Liver (tissue), 9 donors: ENCODE results near the gene EWSR1. TPM values are rescaled to one million over a fixed set of nuclear protein-coding genes. Genes with fewer than 3 reads are reported as not detected.

Source experiments
- DNase-seq: peaks from one replicate; pipeline ENCODE4 v3.0.0-alpha.2; 2017; ENCODE audit warnings: low spot score
- H3K27ac ChIP-seq, 2 donors: one replicate each; pipeline ENCODE4 v1.7.0; 2013; ENCODE audit warnings: inconsistent platforms in 2 of 2, low read length in 2 of 2, control low read depth in 1 of 2, low read depth in 1 of 2, mild to moderate bottlenecking in 1 of 2
- H3K27me3 ChIP-seq, 4 donors: one replicate each; pipeline versions ENCODE4 v1.6.1 to v1.7.0; 2013; ENCODE audit warnings: low read length in 3 of 4, inconsistent platforms in 1 of 4, mild to moderate bottlenecking in 1 of 4, moderate library complexity in 1 of 4; ENCODE audit not compliant: control insufficient read depth in 4 of 4, insufficient read depth in 4 of 4
- H3K36me3 ChIP-seq, 4 donors: one replicate each; pipeline versions ENCODE4 v1.6.1 to v1.7.0; 2013; ENCODE audit warnings: low read length in 3 of 4, mild to moderate bottlenecking in 3 of 4, low read depth in 1 of 4, moderate library complexity in 1 of 4; ENCODE audit not compliant: control insufficient read depth in 4 of 4, insufficient read depth in 3 of 4
- H3K4me1 ChIP-seq, 4 donors: one replicate each; pipeline versions ENCODE4 v1.6.1 to v1.7.0; 2013; ENCODE audit warnings: low read length in 3 of 4, mild to moderate bottlenecking in 3 of 4, moderate library complexity in 1 of 4; ENCODE audit not compliant: control insufficient read depth in 4 of 4, insufficient read depth in 4 of 4
- H3K4me3 ChIP-seq, 3 donors: one replicate each; pipeline versions ENCODE4 v1.6.1 to v1.7.0; 2013; ENCODE audit warnings: low read length in 3 of 3, control low read depth in 1 of 3, low read depth in 1 of 3, mild to moderate bottlenecking in 1 of 3
- H3K9ac ChIP-seq, 2 donors: one replicate each; pipeline ENCODE4 v1.7.0; 2013; ENCODE audit warnings: low read length in 2 of 2, mild to moderate bottlenecking in 2 of 2, moderate library complexity in 2 of 2, control low read depth in 1 of 2, low read depth in 1 of 2
- H3K9me3 ChIP-seq, 4 donors: one replicate each; pipeline versions ENCODE4 v1.6.1 to v1.7.0; 2013; ENCODE audit warnings: low read length in 3 of 4; ENCODE audit not compliant: control insufficient read depth in 4 of 4
- ATF3 ChIP-seq: IDR thresholded peaks from 2 replicates; pipeline ENCODE4 v1.6.1; 2016; ENCODE audit warnings: antibody characterized with exemption
- CTCF ChIP-seq: fragments of 150-350 bp; IDR thresholded peaks from 2 replicates; pipeline ENCODE4 v1.5.1; 2017; ENCODE audit warnings: improper control_type of control experiment, low read depth, low read length; ENCODE audit not compliant: missing input control
- FOXA1 ChIP-seq: IDR thresholded peaks from 2 replicates; pipeline ENCODE4 v1.6.1; 2016; ENCODE audit warnings: antibody characterized with exemption
- FOXA2 ChIP-seq: IDR thresholded peaks from 2 replicates; pipeline ENCODE4 v1.6.1; 2016; ENCODE audit warnings: antibody characterized with exemption
- GABPA ChIP-seq, 2 donors: IDR thresholded peaks in 1 of 2; conservative IDR thresholded peaks in 1 of 2; 2 replicates each; pipeline ENCODE4 v1.6.1; 2016; ENCODE audit warnings: antibody characterized with exemption in 2 of 2, mild to moderate bottlenecking in 1 of 2, moderate library complexity in 1 of 2
- HNF4A ChIP-seq, 2 donors: conservative IDR thresholded peaks; 2 replicates each; pipeline ENCODE4 v1.6.1; 2016; ENCODE audit warnings: antibody characterized with exemption in 2 of 2, mild to moderate bottlenecking in 2 of 2
- HNF4G ChIP-seq: IDR thresholded peaks from 2 replicates; pipeline ENCODE4 v1.6.1; 2016; ENCODE audit warnings: antibody characterized with exemption
- JUND ChIP-seq, 2 donors: IDR thresholded peaks; 2 replicates each; pipeline ENCODE4 v1.6.1; 2016; ENCODE audit warnings: antibody characterized with exemption in 2 of 2
- MAX ChIP-seq: IDR thresholded peaks from 2 replicates; pipeline ENCODE4 v1.6.1; 2016; ENCODE audit warnings: antibody characterized with exemption
- NR2F2 ChIP-seq: IDR thresholded peaks from 2 replicates; pipeline ENCODE4 v1.6.1; 2016; ENCODE audit warnings: antibody characterized with exemption
- RAD21 ChIP-seq, 2 donors: IDR thresholded peaks; 2 replicates each; pipeline ENCODE4 v1.6.1; 2016; ENCODE audit warnings: antibody characterized with exemption in 2 of 2, mild to moderate bottlenecking in 2 of 2
- RXRA ChIP-seq, 2 donors: IDR thresholded peaks; 2 replicates each; pipeline ENCODE4 v1.6.1; 2017 to 2018; ENCODE audit warnings: antibody characterized with exemption in 2 of 2, mild to moderate bottlenecking in 1 of 2
- SP1 ChIP-seq: IDR thresholded peaks from 2 replicates; pipeline ENCODE4 v1.6.1; 2018; ENCODE audit warnings: antibody characterized with exemption, mild to moderate bottlenecking
- YY1 ChIP-seq: IDR thresholded peaks from 2 replicates; pipeline ENCODE4 v1.6.1; 2016; ENCODE audit warnings: antibody characterized with exemption, mild to moderate bottlenecking
- WGBS: extraction: QIAGEN DNeasy Blood & Tissue Kit; methylation state at CpG from one replicate; pipeline ENCODE4 v1.1.7; 2013; 5-methylcytosine and 5-hydroxymethylcytosine counted together
- polyA plus RNA-seq, 2 donors: library from polyadenylated mRNA; stranded (reverse) in 1 of 2; unstranded in 1 of 2; fragments of 200-250 nt in 1 of 2; fragments of >200 nt in 1 of 2; fragmentation: Nextera tagmentation in 1 of 2; extraction: Ambion mirVana in 1 of 2; gene quantifications; one replicate each; pipeline versions ENCODE4 v1.2.1 to v1.2.3, GENCODE V29; 2013 to 2015
- total RNA-seq, 2 donors: library from RNA; depleted of rRNA; stranded (reverse); fragments of >200 nt; gene quantifications; one replicate each; pipeline ENCODE4 v1.2.3, GENCODE V29; 2014
- TF ChIP-seq, protein P1 (sequence below): IDR thresholded peaks from 2 replicates; pipeline ENCODE4 v1.6.1; 2016; ENCODE audit warnings: antibody characterized with exemption, mild to moderate bottlenecking
- donor health status: healthy.
- donor health status: healthy.
- donor health status: healthy.
- donor health status: healthy.
- donor health status: healthy.

Gene EWSR1
- total and polyA plus RNA-seq, 4 donors: 64.8 to 134 (median 78.3) TPM

DNA sequence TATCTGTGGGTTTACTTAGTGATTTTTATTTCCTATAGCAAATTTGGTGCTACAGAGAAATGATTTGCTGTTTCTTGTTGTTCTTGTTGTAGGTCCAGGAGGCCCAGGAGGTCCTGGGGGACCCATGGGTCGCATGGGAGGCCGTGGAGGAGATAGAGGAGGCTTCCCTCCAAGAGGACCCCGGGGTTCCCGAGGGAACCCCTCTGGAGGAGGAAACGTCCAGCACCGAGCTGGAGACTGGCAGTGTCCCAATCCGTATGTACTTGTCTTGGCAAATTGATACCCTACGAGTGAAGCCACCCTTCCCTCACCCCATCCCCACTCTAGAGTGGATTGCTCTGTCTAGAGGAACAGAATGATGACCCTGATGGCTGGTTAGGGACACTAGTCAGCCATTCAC is 30.6 kb downstream of the EWSR1 start:
- Histone ChIP-seq H3K4me3 (no peak overlapping the region), H3K9me3 (no peaks in the 10 kb centered on the region), H3K27me3 (no peaks in the 10 kb centered on the region), H3K4me1 (peaks cover 4 to 22% (median 16%) of the 10 kb centered on the region in 4 donors), H3K36me3 (peaks cover 23 to 66% (median 59%) of the 10 kb centered on the region in 4 donors), H3K27ac (no peak overlapping the region), H3K9ac (no peak overlapping the region)
- 91% methylated on average over 8 of the region's 8 CpGs for WGBS
- DNase-seq: no peak
- no peak for TF ChIP-seq GABPA (IDR thresholded peaks at IDR 0.05 in 1 of 2, conservative IDR thresholded peaks at IDR 0.05 in 1 of 2)
- TF ChIP-seq FOXA1: no peak

DNA sequence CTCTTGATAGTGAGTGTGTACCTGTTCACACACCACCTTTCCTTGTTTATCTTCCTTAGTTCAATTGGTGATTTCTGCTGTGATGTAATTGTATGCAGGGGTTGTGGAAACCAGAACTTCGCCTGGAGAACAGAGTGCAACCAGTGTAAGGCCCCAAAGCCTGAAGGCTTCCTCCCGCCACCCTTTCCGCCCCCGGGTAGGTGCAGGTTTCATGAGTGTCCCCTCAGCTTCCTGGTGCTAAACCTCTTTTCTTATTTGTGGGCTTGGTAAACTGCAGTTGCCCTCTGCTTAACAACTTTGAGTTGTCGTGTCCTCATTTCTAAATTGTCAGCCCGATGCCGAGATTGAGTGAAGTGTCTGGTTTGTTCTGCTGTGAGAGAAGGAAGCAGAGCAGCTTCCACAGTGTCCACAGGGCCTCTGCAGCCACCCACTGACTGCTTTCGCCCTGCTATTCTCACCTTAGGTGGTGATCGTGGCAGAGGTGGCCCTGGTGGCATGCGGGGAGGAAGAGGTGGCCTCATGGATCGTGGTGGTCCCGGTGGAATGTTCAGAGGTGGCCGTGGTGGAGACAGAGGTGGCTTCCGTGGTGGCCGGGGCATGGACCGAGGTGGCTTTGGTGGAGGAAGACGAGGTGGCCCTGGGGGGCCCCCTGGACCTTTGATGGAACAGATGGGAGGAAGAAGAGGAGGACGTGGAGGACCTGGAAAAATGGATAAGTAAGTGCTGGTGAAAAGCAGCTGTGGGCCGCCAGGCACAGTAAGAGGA is 31.2 kb downstream of the EWSR1 start:
- no peak for DNase-seq
- Histone ChIP-seq H3K27ac (no peak overlapping the region), H3K27me3 (no peaks in the 10 kb centered on the region), H3K9me3 (no peaks in the 10 kb centered on the region), H3K36me3 (peaks cover 19 to 61% (median 53%) of the 10 kb centered on the region in 4 donors), H3K9ac (no peak overlapping the region), H3K4me1 (peaks cover 4 to 22% (median 16%) of the 10 kb centered on the region in 4 donors), H3K4me3 (no peak overlapping the region)
- 93% methylated on average over 19 of the region's 19 CpGs for WGBS
- TF ChIP-seq SP1 (no peak), HNF4G (no peak)
- TF ChIP-seq, protein P1, sequence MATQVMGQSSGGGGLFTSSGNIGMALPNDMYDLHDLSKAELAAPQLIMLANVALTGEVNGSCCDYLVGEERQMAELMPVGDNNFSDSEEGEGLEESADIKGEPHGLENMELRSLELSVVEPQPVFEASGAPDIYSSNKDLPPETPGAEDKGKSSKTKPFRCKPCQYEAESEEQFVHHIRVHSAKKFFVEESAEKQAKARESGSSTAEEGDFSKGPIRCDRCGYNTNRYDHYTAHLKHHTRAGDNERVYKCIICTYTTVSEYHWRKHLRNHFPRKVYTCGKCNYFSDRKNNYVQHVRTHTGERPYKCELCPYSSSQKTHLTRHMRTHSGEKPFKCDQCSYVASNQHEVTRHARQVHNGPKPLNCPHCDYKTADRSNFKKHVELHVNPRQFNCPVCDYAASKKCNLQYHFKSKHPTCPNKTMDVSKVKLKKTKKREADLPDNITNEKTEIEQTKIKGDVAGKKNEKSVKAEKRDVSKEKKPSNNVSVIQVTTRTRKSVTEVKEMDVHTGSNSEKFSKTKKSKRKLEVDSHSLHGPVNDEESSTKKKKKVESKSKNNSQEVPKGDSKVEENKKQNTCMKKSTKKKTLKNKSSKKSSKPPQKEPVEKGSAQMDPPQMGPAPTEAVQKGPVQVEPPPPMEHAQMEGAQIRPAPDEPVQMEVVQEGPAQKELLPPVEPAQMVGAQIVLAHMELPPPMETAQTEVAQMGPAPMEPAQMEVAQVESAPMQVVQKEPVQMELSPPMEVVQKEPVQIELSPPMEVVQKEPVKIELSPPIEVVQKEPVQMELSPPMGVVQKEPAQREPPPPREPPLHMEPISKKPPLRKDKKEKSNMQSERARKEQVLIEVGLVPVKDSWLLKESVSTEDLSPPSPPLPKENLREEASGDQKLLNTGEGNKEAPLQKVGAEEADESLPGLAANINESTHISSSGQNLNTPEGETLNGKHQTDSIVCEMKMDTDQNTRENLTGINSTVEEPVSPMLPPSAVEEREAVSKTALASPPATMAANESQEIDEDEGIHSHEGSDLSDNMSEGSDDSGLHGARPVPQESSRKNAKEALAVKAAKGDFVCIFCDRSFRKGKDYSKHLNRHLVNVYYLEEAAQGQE: no peak

GRCh38 chr22:29300467-29300806 is 32.4 kb downstream of the EWSR1 start:
- Histone ChIP-seq H3K4me3 (no peak overlapping the region), H3K4me1 (peaks cover 4 to 22% (median 16%) of the 10 kb centered on the region in 4 donors), H3K27me3 (no peaks in the 10 kb centered on the region), H3K9ac (no peak overlapping the region), H3K27ac (no peak overlapping the region), H3K36me3 (peaks cover 17 to 52% (median 43%) of the 10 kb centered on the region in 4 donors), H3K9me3 (no peaks in the 10 kb centered on the region)
- DNase-seq: no peak
- TF ChIP-seq ATF3: no peak
- TF ChIP-seq MAX: no peak
- TF ChIP-seq CTCF: no peak
- TF ChIP-seq SP1: no peak
- TF ChIP-seq RXRA (IDR thresholded peaks at IDR 0.05): no peak
- no peak for TF ChIP-seq FOXA1
- TF ChIP-seq HNF4A (conservative IDR thresholded peaks at IDR 0.05): no peak
- no peak for TF ChIP-seq FOXA2
- TF ChIP-seq NR2F2: no peak
- TF ChIP-seq JUND (IDR thresholded peaks at IDR 0.05): no peak
- TF ChIP-seq YY1: no peak
- no peak for TF ChIP-seq RAD21 (IDR thresholded peaks at IDR 0.05)
- no peak for TF ChIP-seq HNF4G
- no peak for TF ChIP-seq GABPA (IDR thresholded peaks at IDR 0.05 in 1 of 2, conservative IDR thresholded peaks at IDR 0.05 in 1 of 2)
- whole genome bisulfite sequencing: 80% methylated on average over 4 of the region's 4 CpGs
